ENCODE results near the gene MTSS2.

DNA sequence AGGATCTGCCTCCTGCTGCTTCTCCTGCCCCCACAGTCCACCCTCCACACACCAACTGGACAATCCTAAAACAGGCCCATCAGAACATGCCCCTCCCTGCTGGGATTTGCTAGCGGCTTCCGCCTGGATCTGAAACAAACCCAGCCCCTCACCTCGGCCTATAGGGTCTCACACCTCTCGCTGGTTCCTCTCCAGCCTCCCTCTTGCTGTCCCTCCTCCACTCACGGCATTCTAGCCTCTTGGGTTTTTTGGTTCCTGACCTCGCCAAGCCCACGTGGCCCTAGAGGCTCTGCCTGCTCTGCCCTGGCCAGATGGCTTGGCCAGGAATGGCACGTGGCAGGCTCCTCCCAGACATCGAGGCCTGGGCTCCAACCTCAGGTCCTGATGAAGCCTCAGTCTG lies 15.7 kb upstream of the MTSS2 start:
- TF ChIP-seq CTCF (IDR thresholded peaks at IDR 0.05; ENCODE audit: insufficient read depth, low read depth, low read length) (no peak), EZH2 (IDR thresholded peaks at IDR 0.05; ENCODE audit: insufficient read depth, low read length) (no peak)
